Liver (tissue), 9 donors: Measurements from ENCODE around the gene DDR2. TPM values are rescaled to one million over a fixed set of nuclear protein-coding genes. Genes with fewer than 3 reads are reported as not detected.

Experiments used
- DNase-seq: peaks from one replicate; pipeline ENCODE4 v3.0.0-alpha.2; 2017; ENCODE audit warnings: low spot score
- H3K27ac ChIP-seq, 2 donors: one replicate each; pipeline ENCODE4 v1.7.0; 2013; ENCODE audit warnings: inconsistent platforms in 2 of 2, low read length in 2 of 2, control low read depth in 1 of 2, low read depth in 1 of 2, mild to moderate bottlenecking in 1 of 2
- H3K27me3 ChIP-seq, 4 donors: one replicate each; pipeline versions ENCODE4 v1.6.1 to v1.7.0; 2013; ENCODE audit warnings: low read length in 3 of 4, inconsistent platforms in 1 of 4, mild to moderate bottlenecking in 1 of 4, moderate library complexity in 1 of 4; ENCODE audit not compliant: control insufficient read depth in 4 of 4, insufficient read depth in 4 of 4
- H3K36me3 ChIP-seq, 4 donors: one replicate each; pipeline versions ENCODE4 v1.6.1 to v1.7.0; 2013; ENCODE audit warnings: low read length in 3 of 4, mild to moderate bottlenecking in 3 of 4, low read depth in 1 of 4, moderate library complexity in 1 of 4; ENCODE audit not compliant: control insufficient read depth in 4 of 4, insufficient read depth in 3 of 4
- H3K4me1 ChIP-seq, 4 donors: one replicate each; pipeline versions ENCODE4 v1.6.1 to v1.7.0; 2013; ENCODE audit warnings: low read length in 3 of 4, mild to moderate bottlenecking in 3 of 4, moderate library complexity in 1 of 4; ENCODE audit not compliant: control insufficient read depth in 4 of 4, insufficient read depth in 4 of 4
- H3K4me3 ChIP-seq, 3 donors: one replicate each; pipeline versions ENCODE4 v1.6.1 to v1.7.0; 2013; ENCODE audit warnings: low read length in 3 of 3, control low read depth in 1 of 3, low read depth in 1 of 3, mild to moderate bottlenecking in 1 of 3
- H3K9ac ChIP-seq, 2 donors: one replicate each; pipeline ENCODE4 v1.7.0; 2013; ENCODE audit warnings: low read length in 2 of 2, mild to moderate bottlenecking in 2 of 2, moderate library complexity in 2 of 2, control low read depth in 1 of 2, low read depth in 1 of 2
- H3K9me3 ChIP-seq, 4 donors: one replicate each; pipeline versions ENCODE4 v1.6.1 to v1.7.0; 2013; ENCODE audit warnings: low read length in 3 of 4; ENCODE audit not compliant: control insufficient read depth in 4 of 4
- ATF3 ChIP-seq: IDR thresholded peaks from 2 replicates; pipeline ENCODE4 v1.6.1; 2016; ENCODE audit warnings: antibody characterized with exemption
- CTCF ChIP-seq: fragments of 150-350 bp; IDR thresholded peaks from 2 replicates; pipeline ENCODE4 v1.5.1; 2017; ENCODE audit warnings: improper control_type of control experiment, low read depth, low read length; ENCODE audit not compliant: missing input control
- EGR1 ChIP-seq, 2 donors: IDR thresholded peaks; 2 replicates each; pipeline ENCODE4 v1.6.1; 2016 to 2018; ENCODE audit warnings: antibody characterized with exemption in 2 of 2, low read depth in 2 of 2
- FOXA1 ChIP-seq: IDR thresholded peaks from 2 replicates; pipeline ENCODE4 v1.6.1; 2016; ENCODE audit warnings: antibody characterized with exemption
- FOXA2 ChIP-seq: IDR thresholded peaks from 2 replicates; pipeline ENCODE4 v1.6.1; 2016; ENCODE audit warnings: antibody characterized with exemption
- GABPA ChIP-seq, 2 donors: IDR thresholded peaks in 1 of 2; conservative IDR thresholded peaks in 1 of 2; 2 replicates each; pipeline ENCODE4 v1.6.1; 2016; ENCODE audit warnings: antibody characterized with exemption in 2 of 2, mild to moderate bottlenecking in 1 of 2, moderate library complexity in 1 of 2
- HNF4A ChIP-seq, 2 donors: conservative IDR thresholded peaks; 2 replicates each; pipeline ENCODE4 v1.6.1; 2016; ENCODE audit warnings: antibody characterized with exemption in 2 of 2, mild to moderate bottlenecking in 2 of 2
- HNF4G ChIP-seq: IDR thresholded peaks from 2 replicates; pipeline ENCODE4 v1.6.1; 2016; ENCODE audit warnings: antibody characterized with exemption
- JUND ChIP-seq, 2 donors: IDR thresholded peaks; 2 replicates each; pipeline ENCODE4 v1.6.1; 2016; ENCODE audit warnings: antibody characterized with exemption in 2 of 2
- MAX ChIP-seq: IDR thresholded peaks from 2 replicates; pipeline ENCODE4 v1.6.1; 2016; ENCODE audit warnings: antibody characterized with exemption
- NR2F2 ChIP-seq: IDR thresholded peaks from 2 replicates; pipeline ENCODE4 v1.6.1; 2016; ENCODE audit warnings: antibody characterized with exemption
- RAD21 ChIP-seq, 2 donors: IDR thresholded peaks; 2 replicates each; pipeline ENCODE4 v1.6.1; 2016; ENCODE audit warnings: antibody characterized with exemption in 2 of 2, mild to moderate bottlenecking in 2 of 2
- REST ChIP-seq: IDR thresholded peaks from 2 replicates; pipeline ENCODE4 v1.6.1; 2016; ENCODE audit warnings: antibody characterized with exemption, mild to moderate bottlenecking
- RXRA ChIP-seq, 2 donors: IDR thresholded peaks; 2 replicates each; pipeline ENCODE4 v1.6.1; 2017 to 2018; ENCODE audit warnings: antibody characterized with exemption in 2 of 2, mild to moderate bottlenecking in 1 of 2
- SP1 ChIP-seq: IDR thresholded peaks from 2 replicates; pipeline ENCODE4 v1.6.1; 2018; ENCODE audit warnings: antibody characterized with exemption, mild to moderate bottlenecking
- TAF1 ChIP-seq: conservative IDR thresholded peaks from 2 replicates; pipeline ENCODE4 v1.6.1; 2016; ENCODE audit warnings: antibody characterized with exemption, mild to moderate bottlenecking
- YY1 ChIP-seq: IDR thresholded peaks from 2 replicates; pipeline ENCODE4 v1.6.1; 2016; ENCODE audit warnings: antibody characterized with exemption, mild to moderate bottlenecking
- ZBTB33 ChIP-seq: IDR thresholded peaks from 2 replicates; pipeline ENCODE4 v1.6.1; 2016; ENCODE audit warnings: antibody characterized with exemption
- WGBS: extraction: QIAGEN DNeasy Blood & Tissue Kit; methylation state at CpG from one replicate; pipeline ENCODE4 v1.1.7; 2013; 5-methylcytosine and 5-hydroxymethylcytosine counted together
- polyA plus RNA-seq, 2 donors: library from polyadenylated mRNA; stranded (reverse) in 1 of 2; unstranded in 1 of 2; fragments of 200-250 nt in 1 of 2; fragments of >200 nt in 1 of 2; fragmentation: Nextera tagmentation in 1 of 2; extraction: Ambion mirVana in 1 of 2; gene quantifications; one replicate each; pipeline versions ENCODE4 v1.2.1 to v1.2.3, GENCODE V29; 2013 to 2015
- total RNA-seq, 2 donors: library from RNA; depleted of rRNA; stranded (reverse); fragments of >200 nt; gene quantifications; one replicate each; pipeline ENCODE4 v1.2.3, GENCODE V29; 2014
- donor health status: healthy.
- donor health status: healthy.
- donor health status: healthy.
- donor health status: healthy.
- donor health status: healthy.

The DDR2 gene
- total and polyA plus RNA-seq, 4 donors = 1.2 to 6.4 (median 2.1) TPM

GRCh38 chr1:162708286-162708685 lies 76.0 kb downstream of the DDR2 start:
- no peak for DNase-seq
- H3K9me3 ChIP-seq = no peaks in the 10 kb centered on the region
- H3K4me3 ChIP-seq = no peak overlapping the region
- no peak overlapping the region for H3K9ac ChIP-seq
- H3K27ac ChIP-seq = no peak overlapping the region
- no peaks in the 10 kb centered on the region for H3K36me3 ChIP-seq
- H3K27me3 ChIP-seq = no peaks in the 10 kb centered on the region
- 99% methylated on average over 3 of the region's 3 CpGs for WGBS
- TF ChIP-seq RXRA (IDR thresholded peaks at IDR 0.05) (no peak), TAF1 (no peak), NR2F2 (no peak), GABPA (IDR thresholded peaks at IDR 0.05 in 1 of 2, conservative IDR thresholded peaks at IDR 0.05 in 1 of 2) (no peak), SP1 (no peak), MAX (no peak), YY1 (no peak), JUND (IDR thresholded peaks at IDR 0.05) (no peak), FOXA2 (no peak), EGR1 (IDR thresholded peaks at IDR 0.05; ENCODE audit: low read depth in 2 of 2) (no peak), HNF4G (no peak), RAD21 (IDR thresholded peaks at IDR 0.05) (no peak), REST (no peak), HNF4A (conservative IDR thresholded peaks at IDR 0.05) (no peak), ZBTB33 (no peak), ATF3 (no peak)
- peaks cover 0 to 11% (median 7%) of the 10 kb centered on the region in 4 donors for H3K4me1 ChIP-seq

- WGBS = 84% methylated on average over 4 of the region's 4 CpGs
- Histone ChIP-seq H3K36me3 (no peaks in the 10 kb centered on the region), H3K4me1 (peaks cover 0 to 11% (median 7%) of the 10 kb centered on the region in 4 donors), H3K9ac (no peak overlapping the region), H3K9me3 (no peaks in the 10 kb centered on the region), H3K27ac (no peak overlapping the region), H3K27me3 (no peaks in the 10 kb centered on the region), H3K4me3 (no peak overlapping the region)
- TF ChIP-seq FOXA2 (no peak), ZBTB33 (no peak), SP1 (no peak), YY1 (no peak), GABPA (IDR thresholded peaks at IDR 0.05 in 1 of 2, conservative IDR thresholded peaks at IDR 0.05 in 1 of 2) (no peak), ATF3 (no peak), RXRA (IDR thresholded peaks at IDR 0.05) (no peak), RAD21 (IDR thresholded peaks at IDR 0.05) (no peak), HNF4G (no peak), CTCF (no peak), JUND (IDR thresholded peaks at IDR 0.05) (no peak), FOXA1 (no peak), MAX (no peak), EGR1 (IDR thresholded peaks at IDR 0.05; ENCODE audit: low read depth in 2 of 2) (no peak)
- no peak for DNase-seq
These were observed 77.0 kb downstream of the DDR2 start for GRCh38 chr1:162709132-162709860.
